GM10248 (cell line): Measurements from ENCODE around the gene PHGDH.

Source experiments
- CTCF ChIA-PET: fragments of 300-600 bp; sonication (Branson Sonifier 250); formaldehyde crosslinking; extraction: SDS; loops from one replicate; lab custom pipeline; 2021; ENCODE audit warnings: antibody characterized with exemption; lab: Yijun Ruan, JAX
- POLR2A ChIA-PET: fragments of 350-650 bp; sonication (Branson Sonifier 250); formaldehyde crosslinking; extraction: SDS; loops from one replicate; lab custom pipeline; 2020; ENCODE audit warnings: antibody characterized with exemption; lab: Yijun Ruan, JAX
- DNase-seq: peaks from one replicate; pipeline ENCODE4 v3.0.0; 2012; ENCODE audit errors: extremely low spot score
- CTCF ChIP-seq: IDR thresholded peaks from 2 replicates; pipeline ENCODE4 v1.5.1; 2012; ENCODE audit warnings: mild to moderate bottlenecking, low read depth; ENCODE audit errors: extremely low read depth, missing control alignments, control extremely low read depth

The PHGDH gene

GRCh38 chr1:119715542-119715941 is 3.8 kb downstream of the PHGDH start:
- POLR2A ChIA-PET = no interaction called here
- CTCF ChIA-PET = interaction anchor here (0.8 to 1.0 kb wide), 2 partner anchors 38 to 40 kb away, joined by 3 read pairs; no protein-coding TSS in a partner anchor
- DNase-seq = no peak
- TF ChIP-seq CTCF = no peak

GRCh38 chr1:119718409-119718808 is 6.7 kb downstream of the PHGDH start:
- ChIA-PET POLR2A (no interaction called here), CTCF (interaction anchor here (1.0 kb wide), 3 partner anchors 16 to 42 kb away, joined by 3 read pairs; no protein-coding TSS in a partner anchor)
- DNase-seq = no peak
- TF ChIP-seq CTCF = no peak

GRCh38 chr1:119718972-119719371 is 7.2 kb downstream of the PHGDH start:
- TF ChIP-seq CTCF = no peak
- DNase-seq = no peak
- POLR2A ChIA-PET = no interaction called here
- CTCF ChIA-PET = interaction anchor here (1.2 kb wide), 1 partner anchor 43 kb away, joined by 3 read pairs; no protein-coding TSS in a partner anchor

- no peak for DNase-seq
- CTCF ChIA-PET = no interaction called here
- TF ChIP-seq CTCF = no peak
- POLR2A ChIA-PET = no interaction called here
Observed at GRCh38 chr1:119720866-119721440, 9.2 kb downstream of the PHGDH start.

DNA sequence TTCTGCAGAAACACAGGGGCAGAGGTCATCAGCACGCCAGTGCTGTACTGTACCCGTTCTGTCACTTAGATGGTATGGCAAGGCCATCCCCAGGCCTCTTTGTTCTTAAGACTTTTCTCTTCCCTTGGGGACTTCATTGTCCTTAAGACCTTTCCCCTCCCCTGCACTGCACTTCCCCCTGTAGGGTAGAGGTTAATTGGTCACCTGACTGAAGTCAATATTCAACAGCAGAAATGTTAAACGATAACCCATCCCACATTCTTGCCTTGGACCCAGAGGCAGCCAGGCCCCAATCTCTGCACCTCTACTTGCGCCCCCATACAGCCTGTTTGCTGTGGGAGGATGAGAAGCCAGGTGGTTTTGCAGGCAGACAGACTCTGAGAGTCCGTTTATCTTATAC is 10.2 kb downstream of the PHGDH start:
- ChIA-PET CTCF (no interaction called here), POLR2A (no interaction called here)
- DNase-seq = no peak
- no peak for TF ChIP-seq CTCF

DNA sequence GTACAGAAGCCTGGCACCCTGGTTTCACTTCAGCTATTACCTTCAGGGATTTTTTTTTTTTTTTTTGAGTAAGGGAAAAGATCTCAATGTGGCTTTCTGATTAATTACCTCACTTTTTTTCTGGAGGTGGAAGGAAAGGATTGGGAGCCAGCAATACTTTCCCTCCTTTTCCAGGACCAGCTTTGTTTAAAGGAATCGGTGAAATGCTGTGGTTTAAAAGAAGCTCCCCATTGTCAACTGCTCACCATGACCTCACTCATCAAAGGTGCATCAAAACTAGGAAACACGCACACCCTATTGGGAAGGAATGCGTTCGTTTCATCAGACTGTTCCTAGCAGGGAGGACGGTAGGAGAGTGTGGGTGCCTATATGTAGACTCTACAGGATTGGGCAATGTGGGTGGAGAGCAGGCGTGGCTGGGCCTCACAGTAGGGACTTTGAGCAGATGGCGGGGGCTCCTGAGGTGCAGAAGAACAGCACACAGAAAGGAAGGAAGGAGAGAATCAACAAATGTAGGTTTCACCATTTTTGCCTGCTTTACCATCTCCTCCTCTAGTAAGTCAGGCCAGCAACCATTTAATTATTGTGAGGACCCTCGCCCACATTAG is 13.0 kb downstream of the PHGDH start:
- TF ChIP-seq CTCF = no peak
- DNase-seq = no peak
- POLR2A ChIA-PET = interaction anchor here (0.6 kb wide), 1 partner anchor 46 kb away, joined by 3 read pairs; no protein-coding TSS in a partner anchor
- CTCF ChIA-PET = interaction anchor here (1.3 to 1.9 kb wide), 2 partner anchors 19 to 113 kb away, joined by 3 to 6 read pairs; no protein-coding TSS in a partner anchor
